ENCODE data around the gene CAVIN2.

Gene CAVIN2

GRCh38 chr2:191840921-191841320, 6.0 kb downstream of the CAVIN2 start:
- no peak for DNase-seq (ENCODE audit: low read depth, low spot score)
- ChIA-PET CTCF (interaction anchor here (1.1 to 2.6 kb wide), 2 partner anchors 13 to 322 kb away, joined by 3 to 14 read pairs; no protein-coding TSS in a partner anchor), POLR2A (no interaction called here)
- no peak overlapping the region for H3K4me3 ChIP-seq (ENCODE audit: low read depth, low read length)
- TF ChIP-seq CTCF (IDR thresholded peaks at IDR 0.05; ENCODE audit: insufficient read depth, low read length, missing control alignments) = no peak

- no peak for TF ChIP-seq CTCF (IDR thresholded peaks at IDR 0.05; ENCODE audit: insufficient read depth, low read length, missing control alignments)
- CTCF ChIA-PET = interaction anchor here (1.1 to 2.6 kb wide), 4 partner anchors 11 to 323 kb away, joined by 3 to 14 read pairs (median 3); no protein-coding TSS in a partner anchor
- DNase-seq (ENCODE audit: low read depth, low spot score) = no peak
- no peak overlapping the region for H3K4me3 ChIP-seq (ENCODE audit: low read depth, low read length)
- POLR2A ChIA-PET = no interaction called here
These were observed 6.7 kb downstream of the CAVIN2 start for GRCh38 chr2:191839918-191840804.

- CTCF ChIA-PET = interaction anchor here (0.9 to 2.6 kb wide), 4 partner anchors 9 to 324 kb away, joined by 3 to 14 read pairs (median 5); partner anchors contain the start of gene CAVIN2
These were observed 8.4 kb downstream of the CAVIN2 start for GRCh38 chr2:191838526-191838925.

GRCh38 chr2:191836853-191837769, 9.8 kb downstream of the CAVIN2 start:
- CTCF ChIA-PET = interaction anchor here (0.9 to 2.1 kb wide), 6 partner anchors 10 to 325 kb away, joined by 3 to 6 read pairs (median 5); partner anchors contain the start of gene CAVIN2
- H3K4me3 ChIP-seq (ENCODE audit: low read depth, low read length) = no peak overlapping the region
- DNase-seq (ENCODE audit: low read depth, low spot score) = no peak
- no peak for TF ChIP-seq CTCF (IDR thresholded peaks at IDR 0.05; ENCODE audit: insufficient read depth, low read length, missing control alignments)
- POLR2A ChIA-PET = no interaction called here

More at GRCh38 chr2:191838526-191838925, 8.4 kb downstream of the CAVIN2 start:
- POLR2A ChIA-PET = no interaction called here
- TF ChIP-seq CTCF (IDR thresholded peaks at IDR 0.05; ENCODE audit: insufficient read depth, low read length, missing control alignments) = no peak
- DNase-seq (ENCODE audit: low read depth, low spot score) = no peak
- H3K4me3 ChIP-seq (ENCODE audit: low read depth, low read length) = no peak overlapping the region

GRCh38 chr2:191836471-191836852, 10.4 kb downstream of the CAVIN2 start:
- CTCF ChIA-PET = interaction anchor here (1.5 to 3.0 kb wide), 4 partner anchors 10 to 326 kb away, joined by 3 to 11 read pairs (median 6); partner anchors contain the start of gene CAVIN2
- no peak overlapping the region for H3K4me3 ChIP-seq (ENCODE audit: low read depth, low read length)
- no peak for DNase-seq (ENCODE audit: low read depth, low spot score)
- no peak for TF ChIP-seq CTCF (IDR thresholded peaks at IDR 0.05; ENCODE audit: insufficient read depth, low read length, missing control alignments)
- POLR2A ChIA-PET = interaction anchor here (0.6 kb wide), 1 partner anchor 334 kb away, joined by 3 read pairs; no protein-coding TSS in a partner anchor

All from AG04449 (cell line).